Measurements from ENCODE around the gene BCL2A1. TPM values are rescaled to one million over a fixed set of nuclear protein-coding genes. Genes with fewer than 3 reads are reported as not detected.

The BCL2A1 gene
- total and polyA plus RNA-seq, 10 of the 15 experiments (the other 5 are each of a cell fraction or from before 2014, with no cell fraction given): 181 to 570 (median 321) TPM

DNA sequence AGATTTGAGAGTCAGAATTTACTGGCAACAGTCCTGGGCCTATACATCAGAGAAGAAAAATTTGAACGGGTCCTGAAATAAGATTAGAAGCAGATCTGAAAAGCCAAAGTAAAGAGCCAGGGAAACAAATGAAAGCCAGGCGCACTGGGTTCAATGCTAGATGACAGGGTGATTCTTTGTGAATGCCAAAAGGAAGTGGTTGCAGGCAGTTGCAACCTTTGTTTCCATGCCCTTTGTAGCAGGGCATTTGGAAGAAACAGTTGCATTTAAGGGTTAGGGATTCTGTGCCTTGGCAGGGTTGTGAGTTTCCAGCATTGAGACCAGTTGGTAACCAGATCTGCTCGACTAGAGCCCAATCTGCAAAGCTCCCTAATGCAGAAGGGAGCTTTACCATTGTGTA, 37.8 kb downstream of the BCL2A1 start:
- Histone ChIP-seq H3K4me2 (ENCODE audit: control insufficient read depth, insufficient read depth) (no peak overlapping the region), H3K36me3 (ENCODE audit: control insufficient read depth in 2 of 2, insufficient read depth in 2 of 2, low read length in 1 of 2) (no peaks in the 10 kb centered on the region), H3K4me1 (ENCODE audit: control insufficient read depth, insufficient read depth, low read length) (no peaks in the 10 kb centered on the region), H2AFZ (ENCODE audit: control insufficient read depth, low read depth, low read length) (no peak overlapping the region), H3K9ac (ENCODE audit: control insufficient read depth, insufficient read depth, low read length) (no peak overlapping the region), H3K9me3 (replicated peaks; ENCODE audit: control insufficient read depth, insufficient read depth, low read length) (no peaks in the 10 kb centered on the region), H3K79me2 (ENCODE audit: control insufficient read depth, insufficient read depth, low read length) (no peaks in the 10 kb centered on the region), H3K4me3 (no peak overlapping the region), H3K27ac (ENCODE audit: control insufficient read depth, insufficient read depth) (no peak overlapping the region), H3K27me3 (replicated peaks in 1 of 2; ENCODE audit: control insufficient read depth in 2 of 2, insufficient read depth in 2 of 2, low read length in 1 of 2) (no peaks in the 10 kb centered on the region), H4K20me1 (ENCODE audit: control insufficient read depth, insufficient read depth) (no peaks in the 10 kb centered on the region)
- in situ Hi-C loops (cut with MboI) (no loop called here), intact Hi-C loops (cut with micrococcal nuclease; ENCODE audit: unreplicated experiment) (no loop called here)
- FAIRE-seq (no peak), DNase-seq (ENCODE audit: low read depth, low spot score) (no peak), ATAC-seq (no peak)
- CTCF ChIA-PET: interaction anchor here (1.0 kb wide), 1 partner anchor 37 kb away, joined by 4 read pairs; no protein-coding TSS in a partner anchor
- no peak for TF ChIP-seq RELA (IDR thresholded peaks at IDR 0.05; ENCODE audit: borderline replicate concordance, partially characterized antibody)
- no peak for TF ChIP-seq EGR1 (IDR thresholded peaks at IDR 0.05; ENCODE audit: borderline replicate concordance in 1 of 2, low read depth in 2 of 2, low read length in 2 of 2)
- RAD21 ChIA-PET (ENCODE audit: unreplicated experiment): no interaction called here
- BruUV-seq (replicated peaks): no TSS peak
- SMC1A ChIA-PET (ENCODE audit: uncharacterized antibody, unreplicated experiment): interaction anchor here (1.1 to 2.7 kb wide), 3 partner anchors 9 to 36 kb away, joined by 3 to 8 read pairs (median 7); no protein-coding TSS in a partner anchor
- WGBS (ENCODE audit: insufficient coverage, insufficient replicate concordance, low lambda C conversion rate, missing lambda C conversion rate): 58% methylated on average over 3 of the region's 3 CpGs
- POLR2A ChIA-PET: interaction anchor here (1.1 kb wide), 1 partner anchor 11 kb away, joined by 3 read pairs; no protein-coding TSS in a partner anchor

DNA sequence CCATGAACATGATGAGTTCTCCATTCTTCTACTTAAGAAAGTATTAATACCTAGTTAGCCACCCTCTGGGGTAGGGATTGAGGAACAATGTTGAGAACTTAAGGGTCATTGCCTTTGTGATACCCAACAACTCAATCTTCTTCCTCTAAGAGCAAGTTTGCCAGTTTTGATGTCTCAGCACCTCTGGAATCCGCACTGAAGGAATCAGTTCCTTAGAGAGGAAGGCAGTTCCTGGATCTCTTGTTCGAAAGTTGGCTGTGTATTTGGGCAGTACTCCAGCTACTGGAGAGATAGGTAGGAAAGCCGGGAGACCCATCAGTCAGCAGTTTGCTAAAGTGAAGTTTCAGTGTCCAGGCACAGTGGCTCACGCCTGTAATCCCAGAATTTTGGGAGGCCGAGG, 38.5 kb downstream of the BCL2A1 start:
- RAD21 ChIA-PET (ENCODE audit: unreplicated experiment): interaction anchor here (1.3 kb wide), 1 partner anchor 22 kb away, joined by 3 read pairs; no protein-coding TSS in a partner anchor
- Histone ChIP-seq H3K4me2 (ENCODE audit: control insufficient read depth, insufficient read depth) (no peak overlapping the region), H2AFZ (ENCODE audit: control insufficient read depth, low read depth, low read length) (no peak overlapping the region), H3K27me3 (replicated peaks in 1 of 2; ENCODE audit: control insufficient read depth in 2 of 2, insufficient read depth in 2 of 2, low read length in 1 of 2) (no peaks in the 10 kb centered on the region), H4K20me1 (ENCODE audit: control insufficient read depth, insufficient read depth) (no peaks in the 10 kb centered on the region), H3K9me3 (replicated peaks; ENCODE audit: control insufficient read depth, insufficient read depth, low read length) (peaks cover 2% of the 10 kb centered on the region; the same call in 2 of the 3 replicates), H3K4me1 (ENCODE audit: control insufficient read depth, insufficient read depth, low read length) (no peaks in the 10 kb centered on the region), H3K9ac (ENCODE audit: control insufficient read depth, insufficient read depth, low read length) (no peak overlapping the region), H3K4me3 (no peak overlapping the region), H3K27ac (ENCODE audit: control insufficient read depth, insufficient read depth) (no peak overlapping the region), H3K36me3 (ENCODE audit: control insufficient read depth in 2 of 2, insufficient read depth in 2 of 2, low read length in 1 of 2) (no peaks in the 10 kb centered on the region), H3K79me2 (ENCODE audit: control insufficient read depth, insufficient read depth, low read length) (no peaks in the 10 kb centered on the region)
- SMC1A ChIA-PET (ENCODE audit: uncharacterized antibody, unreplicated experiment): interaction anchor here (0.8 to 2.7 kb wide), 4 partner anchors 10 to 183 kb away, joined by 3 to 7 read pairs (median 3); no protein-coding TSS in a partner anchor
- intact Hi-C loops (cut with micrococcal nuclease; ENCODE audit: unreplicated experiment) (no loop called here), in situ Hi-C loops (cut with MboI) (no loop called here)
- CTCF ChIA-PET: interaction anchor here (0.9 kb wide), 1 partner anchor 22 kb away, joined by 3 read pairs; no protein-coding TSS in a partner anchor
- ATAC-seq: no peak
- no TSS peak for BruUV-seq (replicated peaks)
- POLR2A ChIA-PET: interaction anchor here (1.8 kb wide), 1 partner anchor 10 kb away, joined by 9 read pairs; no protein-coding TSS in a partner anchor
- DNase-seq (ENCODE audit: low read depth, low spot score): no peak
- TF ChIP-seq, protein P1, sequence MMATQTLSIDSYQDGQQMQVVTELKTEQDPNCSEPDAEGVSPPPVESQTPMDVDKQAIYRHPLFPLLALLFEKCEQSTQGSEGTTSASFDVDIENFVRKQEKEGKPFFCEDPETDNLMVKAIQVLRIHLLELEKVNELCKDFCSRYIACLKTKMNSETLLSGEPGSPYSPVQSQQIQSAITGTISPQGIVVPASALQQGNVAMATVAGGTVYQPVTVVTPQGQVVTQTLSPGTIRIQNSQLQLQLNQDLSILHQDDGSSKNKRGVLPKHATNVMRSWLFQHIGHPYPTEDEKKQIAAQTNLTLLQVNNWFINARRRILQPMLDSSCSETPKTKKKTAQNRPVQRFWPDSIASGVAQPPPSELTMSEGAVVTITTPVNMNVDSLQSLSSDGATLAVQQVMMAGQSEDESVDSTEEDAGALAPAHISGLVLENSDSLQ (IDR thresholded peaks at IDR 0.05): no peak
- TF ChIP-seq, protein P2, sequence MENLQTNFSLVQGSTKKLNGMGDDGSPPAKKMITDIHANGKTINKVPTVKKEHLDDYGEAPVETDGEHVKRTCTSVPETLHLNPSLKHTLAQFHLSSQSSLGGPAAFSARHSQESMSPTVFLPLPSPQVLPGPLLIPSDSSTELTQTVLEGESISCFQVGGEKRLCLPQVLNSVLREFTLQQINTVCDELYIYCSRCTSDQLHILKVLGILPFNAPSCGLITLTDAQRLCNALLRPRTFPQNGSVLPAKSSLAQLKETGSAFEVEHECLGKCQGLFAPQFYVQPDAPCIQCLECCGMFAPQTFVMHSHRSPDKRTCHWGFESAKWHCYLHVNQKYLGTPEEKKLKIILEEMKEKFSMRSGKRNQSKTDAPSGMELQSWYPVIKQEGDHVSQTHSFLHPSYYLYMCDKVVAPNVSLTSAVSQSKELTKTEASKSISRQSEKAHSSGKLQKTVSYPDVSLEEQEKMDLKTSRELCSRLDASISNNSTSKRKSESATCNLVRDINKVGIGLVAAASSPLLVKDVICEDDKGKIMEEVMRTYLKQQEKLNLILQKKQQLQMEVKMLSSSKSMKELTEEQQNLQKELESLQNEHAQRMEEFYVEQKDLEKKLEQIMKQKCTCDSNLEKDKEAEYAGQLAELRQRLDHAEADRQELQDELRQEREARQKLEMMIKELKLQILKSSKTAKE (IDR thresholded peaks at IDR 0.05; ENCODE audit: low read depth, poor library complexity, severe bottlenecking): no peak
- no peak for FAIRE-seq
- WGBS (ENCODE audit: insufficient coverage, insufficient replicate concordance, low lambda C conversion rate, missing lambda C conversion rate): 44% methylated on average over 5 of the region's 5 CpGs

Data from GM12878 (cell line).